GM12878 (cell line): ENCODE data around the gene STEAP1B.

Experiments used
- ATF3 ChIP-seq: IDR thresholded peaks from 2 replicates; pipeline ENCODE4 v1.6.1; 2011; ENCODE audit warnings: low read depth, mild to moderate bottlenecking, low read length, moderate library complexity, borderline replicate concordance; ENCODE audit errors: extremely low read depth
- CTCF ChIP-seq, 3 experiments: IDR thresholded peaks in 2 of 3; conservative IDR thresholded peaks in 1 of 3; 2 replicates each; pipeline ENCODE4 v1.5.1; 2011; ENCODE audit warnings: low read depth in 3 of 3, low read length in 3 of 3, mild to moderate bottlenecking in 3 of 3, control low read depth in 2 of 3, moderate library complexity in 2 of 3, inconsistent platforms in 1 of 3, mixed read lengths in 1 of 3; ENCODE audit not compliant: control insufficient read depth in 2 of 3, insufficient read depth in 1 of 3; ENCODE audit errors: extremely low read depth in 1 of 3
- ESRRA ChIP-seq: IDR thresholded peaks from 2 replicates; pipeline ENCODE4 v1.6.1; 2012; ENCODE audit warnings: mild to moderate bottlenecking, low read length, improper control_type of control experiment
- EZH2 ChIP-seq: IDR thresholded peaks from 2 replicates; pipeline ENCODE4 v1.6.1; 2012; ENCODE audit warnings: low read depth, mild to moderate bottlenecking, control low read depth, inconsistent platforms, low read length, borderline replicate concordance; ENCODE audit not compliant: control insufficient read depth
- RBBP5 ChIP-seq: fragments of 200-600 bp; sonication (generic); conservative IDR thresholded peaks from 2 replicates; pipeline ENCODE4 v1.6.1; 2016
- TAF1 ChIP-seq: IDR thresholded peaks from 2 replicates; pipeline ENCODE4 v1.6.1; 2011; ENCODE audit warnings: mild to moderate bottlenecking, low read depth, low read length, borderline replicate concordance
- TCF3 ChIP-seq: IDR thresholded peaks from 2 replicates; pipeline ENCODE4 v1.6.1; 2012; ENCODE audit warnings: low read depth, mild to moderate bottlenecking, low read length, borderline replicate concordance; ENCODE audit not compliant: insufficient read depth
- TF ChIP-seq, protein P1 (sequence below): fragments of 450-650 bp; IDR thresholded peaks from 2 replicates; pipeline ENCODE4 v1.6.1; 2016; ENCODE audit warnings: mild to moderate bottlenecking
- TF ChIP-seq, protein P2 (sequence below): fragments of 450-650 bp; formaldehyde crosslinking; IDR thresholded peaks from 2 replicates; pipeline ENCODE4 v1.5.0; 2022; ENCODE audit warnings: mild to moderate bottlenecking, missing genetic modification characterization

- TF ChIP-seq CTCF (IDR thresholded peaks at IDR 0.05 in 2 of 3, conservative IDR thresholded peaks at IDR 0.05 in 1 of 3; ENCODE audit: control insufficient read depth in 2 of 3, extremely low read depth in 1 of 3, insufficient read depth in 1 of 3, low read depth in 3 of 3, low read length in 3 of 3): peak in 1 of 3 experiments; percentile 17; a peak in 1 of 6 replicates
- TF ChIP-seq ESRRA: no peak
- no peak for TF ChIP-seq ATF3
- no peak for TF ChIP-seq TCF3
- no peak for TF ChIP-seq TAF1
- TF ChIP-seq, protein P1, sequence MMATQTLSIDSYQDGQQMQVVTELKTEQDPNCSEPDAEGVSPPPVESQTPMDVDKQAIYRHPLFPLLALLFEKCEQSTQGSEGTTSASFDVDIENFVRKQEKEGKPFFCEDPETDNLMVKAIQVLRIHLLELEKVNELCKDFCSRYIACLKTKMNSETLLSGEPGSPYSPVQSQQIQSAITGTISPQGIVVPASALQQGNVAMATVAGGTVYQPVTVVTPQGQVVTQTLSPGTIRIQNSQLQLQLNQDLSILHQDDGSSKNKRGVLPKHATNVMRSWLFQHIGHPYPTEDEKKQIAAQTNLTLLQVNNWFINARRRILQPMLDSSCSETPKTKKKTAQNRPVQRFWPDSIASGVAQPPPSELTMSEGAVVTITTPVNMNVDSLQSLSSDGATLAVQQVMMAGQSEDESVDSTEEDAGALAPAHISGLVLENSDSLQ: no peak
- TF ChIP-seq RBBP5: no peak
- TF ChIP-seq, protein P2, sequence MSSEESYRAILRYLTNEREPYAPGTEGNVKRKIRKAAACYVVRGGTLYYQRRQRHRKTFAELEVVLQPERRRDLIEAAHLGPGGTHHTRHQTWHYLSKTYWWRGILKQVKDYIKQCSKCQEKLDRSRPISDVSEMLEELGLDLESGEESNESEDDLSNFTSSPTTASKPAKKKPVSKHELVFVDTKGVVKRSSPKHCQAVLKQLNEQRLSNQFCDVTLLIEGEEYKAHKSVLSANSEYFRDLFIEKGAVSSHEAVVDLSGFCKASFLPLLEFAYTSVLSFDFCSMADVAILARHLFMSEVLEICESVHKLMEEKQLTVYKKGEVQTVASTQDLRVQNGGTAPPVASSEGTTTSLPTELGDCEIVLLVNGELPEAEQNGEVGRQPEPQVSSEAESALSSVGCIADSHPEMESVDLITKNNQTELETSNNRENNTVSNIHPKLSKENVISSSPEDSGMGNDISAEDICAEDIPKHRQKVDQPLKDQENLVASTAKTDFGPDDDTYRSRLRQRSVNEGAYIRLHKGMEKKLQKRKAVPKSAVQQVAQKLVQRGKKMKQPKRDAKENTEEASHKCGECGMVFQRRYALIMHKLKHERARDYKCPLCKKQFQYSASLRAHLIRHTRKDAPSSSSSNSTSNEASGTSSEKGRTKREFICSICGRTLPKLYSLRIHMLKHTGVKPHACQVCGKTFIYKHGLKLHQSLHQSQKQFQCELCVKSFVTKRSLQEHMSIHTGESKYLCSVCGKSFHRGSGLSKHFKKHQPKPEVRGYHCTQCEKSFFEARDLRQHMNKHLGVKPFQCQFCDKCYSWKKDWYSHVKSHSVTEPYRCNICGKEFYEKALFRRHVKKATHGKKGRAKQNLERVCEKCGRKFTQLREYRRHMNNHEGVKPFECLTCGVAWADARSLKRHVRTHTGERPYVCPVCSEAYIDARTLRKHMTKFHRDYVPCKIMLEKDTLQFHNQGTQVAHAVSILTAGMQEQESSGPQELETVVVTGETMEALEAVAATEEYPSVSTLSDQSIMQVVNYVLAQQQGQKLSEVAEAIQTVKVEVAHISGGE (CRISPR knock-in tag): no peak
- no peak for TF ChIP-seq EZH2
Observed at GRCh38 chr7:22460363-22460988, 39.5 kb downstream of the STEAP1B start.
